HG02884 (cell line): ENCODE results near the gene FRMD1.

Experiments used
- ATAC-seq: cut with Tn5 transposase; IDR thresholded peaks from one replicate; pipeline ENCODE4 v1.9.1; 2021; ENCODE audit warnings: mild to moderate bottlenecking, moderate library complexity; ENCODE audit not compliant: unreplicated experiment

Gene FRMD1

DNA sequence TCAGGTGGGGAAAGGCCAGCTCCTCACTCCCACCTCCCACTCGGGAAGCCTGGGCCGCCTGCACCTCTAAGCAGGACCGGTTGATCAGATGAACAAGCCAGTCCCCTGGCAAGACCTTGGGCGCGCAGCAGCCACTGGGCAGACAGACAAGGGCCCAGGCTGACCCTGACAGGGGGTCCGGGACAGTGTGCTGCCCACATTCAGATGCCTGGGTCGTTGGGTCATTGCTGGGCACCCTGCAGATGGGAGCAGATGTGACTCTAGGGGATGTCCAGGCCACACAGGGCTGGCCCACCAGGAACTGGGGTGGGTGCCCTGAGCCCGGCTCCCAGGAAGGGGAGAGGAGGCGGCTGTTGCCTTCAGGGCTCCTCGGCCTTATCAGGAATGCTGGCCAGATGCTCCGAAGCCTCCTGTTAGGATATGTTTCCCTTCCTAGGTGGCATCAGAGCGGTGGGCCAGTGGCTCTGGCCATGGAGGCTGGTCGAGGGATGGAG lies 17.3 kb upstream of the FRMD1 start:
- no peak for ATAC-seq

DNA sequence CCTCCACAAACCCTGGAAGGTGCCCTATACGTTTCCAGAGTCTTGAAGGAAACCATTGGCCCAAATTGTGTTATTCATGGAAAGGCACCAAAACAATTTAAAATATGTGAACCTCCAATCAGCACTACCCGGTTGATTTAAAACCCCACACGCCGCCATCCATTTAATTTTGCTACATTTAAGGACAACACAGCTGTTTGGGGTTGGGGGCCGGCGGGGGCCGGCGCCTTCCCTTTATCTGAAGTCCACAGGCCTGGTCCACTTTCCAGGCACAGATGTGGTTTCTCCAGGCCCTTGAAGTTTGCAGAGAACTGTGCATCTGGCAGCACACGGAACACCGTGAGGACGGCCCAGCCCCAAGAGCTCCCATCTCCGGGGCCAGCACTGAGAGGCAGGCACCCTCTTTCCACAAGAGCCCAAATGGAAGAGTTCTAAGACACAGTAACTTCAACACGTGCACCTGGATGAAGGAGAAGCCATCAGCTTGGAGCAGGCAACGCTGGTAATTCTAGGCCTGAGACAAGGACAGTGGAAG lies 16.8 kb upstream of the FRMD1 start:
- no peak for ATAC-seq

DNA sequence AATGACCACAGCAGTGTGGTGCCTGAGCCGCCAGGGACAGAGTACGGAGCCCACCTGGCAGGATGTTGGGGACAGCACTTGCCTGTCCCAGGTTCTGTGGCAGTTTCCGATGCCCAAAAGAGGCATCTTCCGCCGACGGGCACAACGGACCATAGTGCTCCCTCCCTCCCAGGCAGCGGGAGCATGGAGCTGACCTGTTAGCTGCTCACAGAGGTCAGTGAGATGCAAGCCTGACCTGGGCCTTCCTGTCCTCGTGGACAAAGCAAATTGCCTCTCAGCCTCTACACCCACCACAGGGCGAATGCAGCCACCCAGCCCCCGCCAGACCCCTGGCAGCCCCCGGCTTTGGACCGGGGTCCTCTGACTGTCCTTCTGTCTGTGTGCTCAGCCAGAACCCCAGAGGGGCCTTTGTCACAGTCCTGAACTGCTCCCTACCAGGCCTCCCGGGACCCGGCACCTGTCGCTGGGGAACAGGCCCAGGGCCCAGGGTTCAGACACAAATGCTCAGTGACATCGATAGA lies 16.2 kb upstream of the FRMD1 start:
- no peak for ATAC-seq

DNA sequence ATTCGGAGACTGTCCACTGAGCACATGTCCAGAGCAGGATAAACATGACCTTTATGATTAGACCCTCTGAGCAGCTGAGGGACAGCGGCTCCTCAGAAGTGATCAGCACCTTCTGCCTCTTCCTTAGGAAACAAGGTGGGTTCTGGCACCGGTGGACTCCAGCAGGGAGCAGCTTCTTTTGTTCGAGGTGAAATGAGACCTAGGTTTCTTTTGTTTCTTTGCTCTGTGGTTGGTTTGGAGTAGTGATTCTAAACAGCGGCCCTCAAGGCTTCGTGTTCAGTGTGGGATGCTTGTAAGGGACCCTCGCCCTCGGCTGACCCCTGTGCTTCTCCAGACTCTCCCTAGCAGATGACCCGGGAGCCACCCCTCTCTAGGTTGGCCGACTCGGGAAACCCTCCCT lies 14.6 kb upstream of the FRMD1 start:
- no peak for ATAC-seq

DNA sequence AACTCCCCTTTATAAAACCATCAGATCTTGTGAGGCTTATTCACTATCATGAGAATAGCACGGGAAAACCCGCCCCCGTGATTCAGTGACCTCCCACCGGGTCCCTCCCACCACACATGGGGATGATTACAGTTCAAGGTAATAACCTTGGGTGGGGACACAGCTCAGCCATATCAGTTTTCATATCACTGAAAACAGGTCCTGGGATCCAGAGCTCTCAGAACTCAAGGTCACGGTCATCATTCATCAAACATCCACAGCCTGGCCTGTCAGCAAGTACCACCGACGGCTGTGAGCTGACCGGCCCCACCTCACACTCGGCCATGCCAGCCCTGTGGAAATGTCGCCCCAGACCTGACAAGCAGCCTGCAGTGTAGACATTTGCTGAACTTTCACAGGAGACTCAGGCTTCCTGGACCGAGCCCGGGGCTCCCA lies 14.1 kb upstream of the FRMD1 start:
- no peak for ATAC-seq

DNA sequence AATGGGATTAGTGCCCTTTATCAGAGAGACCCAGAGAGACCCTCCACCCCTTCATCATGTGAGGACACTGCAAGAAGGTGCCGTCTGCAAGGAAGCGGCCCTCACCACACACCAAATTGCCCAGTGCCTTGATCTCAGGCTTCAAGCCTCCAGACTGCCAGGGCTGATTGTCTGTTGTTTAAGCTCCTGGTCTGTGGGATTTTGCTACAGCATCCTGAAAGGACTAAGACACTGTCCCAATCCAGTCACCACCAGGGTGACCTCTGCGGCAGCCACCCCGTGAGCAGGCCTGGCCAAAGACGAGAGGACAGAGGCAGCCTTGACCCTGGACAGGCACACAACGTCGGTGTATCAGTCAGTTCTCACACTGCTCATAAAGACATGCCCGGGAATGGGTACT lies 13.5 kb upstream of the FRMD1 start:
- no peak for ATAC-seq

DNA sequence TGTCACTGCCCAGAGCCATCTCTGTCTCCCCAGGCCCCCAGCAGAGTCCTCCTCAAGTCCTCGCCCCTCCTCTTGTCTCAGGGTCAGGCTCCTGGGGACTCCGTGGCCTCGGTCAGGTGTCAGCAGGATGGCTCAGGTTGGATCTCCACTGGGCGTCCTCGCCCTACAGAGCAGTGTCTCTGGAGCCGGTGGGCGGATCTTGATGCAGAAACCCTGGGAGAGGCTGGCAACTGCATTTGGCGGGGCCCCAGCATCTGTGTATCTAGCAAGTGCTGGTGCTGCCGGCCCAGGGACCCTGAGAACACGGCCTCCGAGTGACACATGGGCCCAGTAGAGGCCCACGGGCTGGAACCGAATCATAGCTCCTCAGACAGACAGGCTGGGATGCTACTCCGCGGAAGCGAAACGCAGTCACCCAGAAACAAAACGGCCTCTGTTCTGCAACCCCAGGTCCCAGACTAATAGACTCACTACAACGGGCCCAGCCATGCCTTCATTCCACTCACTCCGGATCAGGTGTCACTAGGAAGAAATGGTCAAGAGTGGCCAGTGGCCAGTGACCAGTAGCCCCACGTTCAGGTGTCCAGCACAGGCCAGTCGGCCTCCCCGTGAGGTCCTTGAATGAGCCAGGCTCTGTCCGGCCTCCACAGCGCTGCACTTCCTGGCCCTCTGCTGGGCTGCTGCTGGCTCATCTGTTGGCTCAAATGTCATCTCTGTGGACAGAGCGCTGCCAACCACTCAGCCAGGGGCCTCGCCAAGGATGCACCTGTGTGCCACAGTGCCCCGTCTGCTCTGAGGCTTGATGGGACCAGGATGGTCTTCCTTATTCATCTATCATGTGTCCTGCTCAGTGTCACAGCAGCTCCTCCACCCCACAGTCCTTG lies 12.6 kb upstream of the FRMD1 start:
- ATAC-seq, result no peak

DNA sequence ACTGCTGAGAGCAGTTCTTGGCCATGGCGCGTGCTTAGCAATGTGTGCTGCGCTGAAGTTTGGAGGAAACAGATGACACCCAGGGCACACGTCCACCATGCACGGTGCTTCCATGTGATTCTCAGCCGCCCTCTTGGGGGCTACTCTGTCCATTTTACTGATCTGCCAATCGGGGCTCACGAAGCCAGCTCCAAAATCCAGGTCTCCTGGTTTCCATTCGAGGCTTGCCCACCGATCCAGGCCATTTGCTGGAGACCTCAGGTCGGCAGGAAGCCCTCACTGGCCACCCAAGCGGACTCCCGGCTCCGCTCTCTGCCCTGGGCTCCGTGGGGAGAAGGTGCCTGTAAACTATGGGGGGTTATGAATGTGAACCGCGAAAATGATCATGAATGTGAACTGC lies 11.7 kb upstream of the FRMD1 start:
- ATAC-seq, result no peak

DNA sequence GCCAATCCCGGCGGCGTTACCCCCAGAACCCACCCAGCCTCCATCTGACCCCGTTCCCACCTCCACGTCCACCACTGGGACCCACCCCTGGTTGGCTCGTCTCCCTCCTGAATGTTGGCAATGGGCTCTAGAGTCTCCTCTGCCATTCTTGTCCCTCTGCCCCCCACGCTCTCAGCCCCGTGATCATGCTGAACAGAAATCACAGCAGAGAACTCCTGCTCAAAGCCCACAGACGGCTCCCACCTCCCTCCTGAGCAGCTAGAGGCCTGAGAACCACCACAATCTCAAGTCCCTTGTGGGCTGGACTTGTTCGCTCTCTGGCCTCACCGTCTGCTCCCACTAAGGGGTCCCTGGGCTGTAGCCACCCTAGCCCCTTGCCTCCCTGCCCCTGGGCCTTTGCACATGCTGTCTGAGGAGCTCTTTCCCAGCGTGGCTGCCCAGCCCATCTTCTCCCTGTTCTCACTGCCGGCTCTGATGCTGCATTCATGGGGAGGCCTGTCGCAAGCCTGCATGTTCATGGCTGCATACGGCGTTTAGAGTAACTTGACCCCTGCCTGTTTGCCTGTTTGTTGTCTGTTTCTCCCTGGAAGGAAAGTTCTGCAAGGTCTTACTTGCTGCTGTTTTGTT lies 11.2 kb upstream of the FRMD1 start:
- ATAC-seq, result no peak

DNA sequence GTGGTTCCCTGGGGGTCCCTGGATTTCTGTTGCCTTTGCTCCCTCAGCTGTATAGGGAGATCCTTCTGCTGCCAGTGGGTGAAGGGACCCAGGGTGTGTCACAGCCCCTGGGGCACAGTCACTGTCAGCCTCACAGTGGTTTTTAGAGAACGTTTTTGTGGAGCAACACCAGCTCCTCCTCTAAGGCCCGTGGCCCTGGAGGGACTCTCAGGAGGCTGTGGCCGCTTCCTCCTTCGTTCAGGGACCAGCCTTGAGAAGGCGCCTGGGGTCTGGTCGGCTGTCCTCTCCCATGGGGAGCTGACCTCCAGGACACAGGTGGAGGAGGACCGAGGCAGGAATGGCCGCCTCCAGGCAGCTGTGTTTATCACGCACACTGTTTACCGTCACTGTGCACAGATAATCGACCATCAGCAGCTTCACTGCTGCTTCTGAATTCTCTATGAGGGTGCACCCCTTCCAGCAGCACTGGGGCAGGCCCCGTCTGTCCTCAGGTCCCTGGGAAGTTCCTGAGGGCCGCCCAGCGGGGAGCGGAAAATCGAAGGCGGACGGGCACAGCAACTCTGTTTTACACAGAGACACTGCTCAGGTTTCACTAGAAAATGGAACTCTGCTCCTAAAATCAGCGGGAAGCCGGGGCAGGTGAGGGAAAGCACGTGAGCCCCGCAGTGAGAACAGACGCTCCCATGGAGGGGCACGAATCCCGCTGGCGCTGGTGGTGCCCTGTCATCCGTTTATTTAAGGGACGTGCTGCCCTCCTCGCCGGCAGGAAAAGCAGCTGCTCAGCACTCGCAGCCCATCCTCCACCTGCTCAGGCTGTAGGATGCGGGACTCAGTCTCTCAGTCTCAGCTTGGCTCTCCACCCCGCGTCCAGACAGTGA lies 10.4 kb upstream of the FRMD1 start:
- ATAC-seq, result no peak

DNA sequence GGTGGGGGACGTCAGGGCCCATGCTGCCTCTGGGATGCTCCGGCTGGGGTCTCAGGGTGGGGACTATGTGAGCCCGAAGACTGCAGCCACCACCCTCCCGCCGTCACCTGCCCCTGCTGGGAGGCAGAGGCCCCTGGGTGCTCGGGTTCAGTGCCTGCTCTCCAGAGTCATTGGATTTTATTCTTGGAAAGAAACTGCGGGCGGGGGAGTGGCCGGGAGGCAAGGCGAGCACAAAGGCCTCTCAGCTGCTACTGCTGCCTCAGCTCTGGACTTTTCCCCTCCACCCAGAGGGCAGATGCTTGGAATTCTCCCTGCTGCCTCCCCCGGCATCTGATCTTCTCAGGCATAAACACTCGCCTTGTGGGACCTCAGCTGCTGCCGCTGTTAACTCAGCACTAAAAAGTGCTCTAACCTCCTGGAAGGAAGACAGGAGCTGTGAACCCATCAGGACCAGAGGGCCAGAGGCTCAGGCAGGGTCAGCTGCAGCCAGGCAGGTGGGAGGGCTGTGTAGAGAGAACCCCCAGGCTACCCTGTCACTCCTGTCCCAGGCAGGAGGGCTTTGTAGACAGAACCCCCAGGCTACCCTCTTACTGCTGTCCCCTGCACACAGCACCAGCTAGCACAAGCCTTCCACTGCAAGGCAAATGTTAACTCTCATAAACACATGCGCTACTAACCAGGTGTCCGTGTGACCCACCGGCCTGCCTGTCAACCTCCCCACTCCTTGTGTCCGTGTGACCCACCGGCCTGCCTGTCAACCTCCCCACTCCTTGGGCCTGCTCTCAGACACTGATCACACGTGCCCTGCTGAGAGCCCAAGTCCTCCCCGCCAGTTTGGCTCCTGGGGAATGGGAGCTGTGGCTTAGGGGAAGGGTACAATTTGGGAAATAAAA lies 9.4 kb upstream of the FRMD1 start:
- no peak for ATAC-seq

DNA sequence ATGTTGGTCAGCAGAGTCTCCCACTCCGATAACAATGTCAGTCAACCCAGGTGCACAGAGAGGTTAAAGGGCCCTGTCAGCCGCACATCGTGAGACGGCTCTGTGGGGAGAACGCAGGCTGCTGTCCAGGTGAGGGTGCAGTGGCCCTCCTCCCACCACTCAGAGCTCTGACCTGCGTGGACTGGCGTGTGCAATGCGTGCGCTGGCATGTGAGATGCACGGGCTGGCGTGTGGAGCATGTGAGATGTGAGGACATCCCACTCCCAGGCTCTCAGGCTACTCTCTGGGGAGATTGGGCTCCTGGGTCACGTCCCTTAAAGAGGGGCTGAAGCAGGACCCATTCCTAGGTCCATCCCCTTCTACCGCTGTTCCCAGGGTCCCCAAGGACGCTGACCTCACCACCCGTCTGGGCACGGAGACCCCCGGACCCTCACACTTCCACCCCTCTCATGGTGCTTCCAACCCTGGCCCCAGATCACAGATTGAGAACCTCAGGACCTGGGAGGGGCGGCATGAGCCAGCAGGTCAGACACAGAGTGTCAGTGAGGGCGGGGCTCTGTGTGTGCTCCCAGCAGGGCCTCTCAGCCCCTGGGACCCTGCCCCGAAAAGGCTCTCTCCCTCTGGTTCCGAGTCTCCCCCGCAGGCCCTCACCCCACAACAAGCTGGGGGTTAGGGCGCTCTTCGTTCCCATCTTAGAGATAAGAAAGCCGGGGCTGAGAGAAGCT lies 8.6 kb upstream of the FRMD1 start:
- no peak for ATAC-seq

DNA sequence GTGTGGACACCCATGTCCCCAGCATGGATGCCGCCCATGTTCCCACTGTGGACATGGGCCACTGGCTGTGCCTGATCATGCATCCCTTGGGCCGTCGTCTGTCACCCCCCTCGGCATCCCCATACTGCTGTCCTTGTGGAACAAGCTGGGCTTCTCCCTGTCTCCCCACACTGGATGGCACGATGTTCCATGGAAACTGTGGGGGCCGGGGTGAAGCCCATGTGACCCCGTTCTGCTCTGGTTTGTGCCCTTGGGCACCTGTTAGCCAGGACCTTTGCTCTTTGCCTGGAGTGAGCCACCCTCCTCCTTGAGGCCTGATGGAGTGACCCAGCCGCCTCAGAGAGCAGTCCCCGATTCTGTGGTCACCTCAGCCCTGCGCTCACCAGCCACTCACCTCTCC lies 7.6 kb upstream of the FRMD1 start:
- ATAC-seq, result no peak

DNA sequence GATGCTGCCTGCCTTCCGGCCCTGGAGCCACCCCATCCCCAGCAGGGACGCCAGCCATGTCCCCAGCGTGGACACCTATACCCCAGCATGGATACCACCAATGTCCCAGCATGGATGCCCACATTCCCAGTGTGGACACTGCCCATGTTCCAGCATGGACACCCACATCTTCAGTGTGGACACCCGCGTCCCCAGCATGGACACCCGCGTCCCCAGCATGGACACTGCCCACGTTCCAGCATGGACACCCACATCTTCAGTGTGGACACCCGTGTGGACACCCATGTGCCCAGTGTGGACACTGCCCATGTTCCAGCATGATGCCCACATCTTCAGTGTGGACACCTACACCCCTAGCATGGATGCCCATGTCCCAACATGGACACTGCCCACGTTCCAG lies 7.1 kb upstream of the FRMD1 start:
- no peak for ATAC-seq

DNA sequence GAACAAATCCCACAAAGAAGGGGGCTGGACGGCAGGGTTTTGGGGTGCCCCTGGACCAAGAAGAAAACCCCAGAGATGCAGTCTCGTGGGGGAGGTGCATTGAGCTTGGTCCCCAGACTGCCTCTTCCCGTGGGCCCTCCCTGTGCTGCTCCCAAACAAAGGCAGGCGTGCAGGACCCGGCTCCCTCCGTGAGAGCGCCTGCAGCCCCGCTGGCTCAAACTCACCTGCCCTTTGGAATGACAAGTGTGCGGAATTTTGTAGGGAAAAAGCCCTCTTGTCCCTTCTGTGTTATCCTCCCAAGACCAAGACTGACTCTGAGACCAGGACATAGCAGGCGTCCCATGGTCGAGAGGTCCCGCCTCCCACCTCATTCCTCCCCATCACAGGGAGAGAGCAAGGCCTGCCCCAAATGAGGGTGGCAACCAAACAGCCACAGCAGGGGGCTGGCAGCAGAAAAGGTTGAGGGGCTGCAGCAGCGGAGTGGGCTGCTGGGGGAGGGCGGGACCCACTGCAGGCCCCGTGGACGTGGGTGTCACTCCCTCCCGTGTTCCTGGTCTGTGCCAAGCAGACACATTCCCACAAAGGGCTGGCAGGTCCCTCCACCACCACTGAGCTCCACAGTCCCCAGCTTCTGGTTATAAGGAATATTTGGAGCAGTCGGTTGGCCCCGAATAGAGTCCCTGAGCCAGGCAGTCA lies 5.6 kb upstream of the FRMD1 start:
- no peak for ATAC-seq

DNA sequence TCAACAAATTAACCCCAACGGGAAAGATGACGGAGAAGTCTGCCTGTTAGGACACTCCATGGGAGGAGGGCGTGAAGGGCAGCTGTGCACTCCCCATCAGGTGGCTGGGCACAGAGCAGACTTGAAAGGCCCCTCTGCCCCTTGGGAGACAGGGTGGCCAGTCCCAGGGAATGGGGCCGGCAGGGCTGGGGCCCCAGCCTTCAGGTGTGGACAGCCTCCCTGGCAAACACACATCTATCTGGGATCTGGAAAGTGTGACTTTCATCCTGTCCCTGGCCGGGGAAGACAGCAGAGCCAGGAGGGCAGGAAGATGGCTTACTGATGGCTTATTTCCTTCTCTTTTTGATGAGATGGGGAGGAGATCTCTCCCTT lies 4.5 kb upstream of the FRMD1 start:
- no peak for ATAC-seq

DNA sequence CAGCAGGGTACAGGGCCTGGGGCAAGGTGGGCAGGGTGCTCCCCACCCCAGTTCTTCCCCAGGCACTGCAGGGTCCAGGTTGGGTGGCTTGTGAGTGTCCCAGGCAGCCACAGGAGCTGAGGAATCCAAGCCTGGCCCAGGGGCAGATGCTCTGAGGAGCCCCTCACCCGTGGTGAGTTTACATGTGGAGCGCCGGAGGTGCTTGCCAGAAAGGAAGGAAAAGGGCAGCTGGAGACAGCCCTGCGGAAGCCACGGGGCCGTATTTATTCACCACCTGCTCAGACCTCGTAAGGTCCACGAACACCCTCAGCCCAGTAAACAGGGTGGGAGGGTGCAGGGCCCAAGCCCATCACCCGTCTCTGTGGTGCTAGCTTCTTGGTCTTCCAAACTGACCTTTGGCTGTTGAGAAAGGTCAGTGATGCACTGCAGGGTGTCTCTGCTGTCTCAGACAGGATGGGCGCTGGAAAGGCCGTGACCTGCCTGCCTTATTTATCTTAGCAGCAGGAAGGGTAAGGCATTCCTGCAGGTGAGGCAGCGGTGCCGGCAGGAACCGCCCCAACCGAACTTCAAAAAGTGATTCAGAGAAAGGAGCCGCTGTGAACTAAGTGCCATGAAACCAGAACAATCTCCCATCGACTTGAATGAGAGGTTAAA lies 4.0 kb upstream of the FRMD1 start:
- no peak for ATAC-seq

DNA sequence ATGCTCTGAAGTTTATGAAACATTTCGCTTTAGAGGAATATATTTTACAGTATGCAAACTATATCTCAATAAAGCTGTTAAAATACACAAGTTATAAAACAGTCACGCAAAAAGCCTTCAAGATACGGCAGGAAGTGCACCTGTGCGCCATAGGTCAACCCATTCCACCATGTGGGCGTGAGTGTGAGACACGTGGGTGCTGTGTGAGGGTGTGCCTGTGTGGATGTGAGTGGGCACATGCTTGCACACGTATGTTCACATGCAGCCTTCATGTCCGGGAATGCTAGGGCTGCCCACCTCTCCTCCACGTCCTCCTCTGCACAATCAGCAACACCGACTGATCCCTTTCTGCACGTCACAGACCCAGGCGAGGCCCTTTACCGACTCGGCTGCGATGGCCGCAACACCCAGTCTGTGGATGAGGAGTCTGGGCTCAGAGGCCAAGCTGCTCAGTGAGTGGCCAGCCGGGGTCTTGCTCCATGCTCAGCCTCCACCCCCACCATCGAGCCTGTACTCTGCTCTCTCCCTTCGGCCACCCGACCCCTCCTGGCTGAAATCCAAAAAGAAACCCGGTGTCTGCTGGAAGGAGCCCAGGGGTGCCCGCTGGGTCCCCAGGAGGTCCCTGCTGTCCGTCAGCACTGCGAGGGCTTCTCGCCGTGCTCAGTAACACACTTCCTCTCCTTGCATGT lies 3.0 kb upstream of the FRMD1 start:
- ATAC-seq, result no peak
